Endodermal cell (in vitro differentiated cells): ENCODE measurements around the gene PARP15. TPM values are rescaled to one million over a fixed set of nuclear protein-coding genes. Genes with fewer than 3 reads are reported as not detected.

Source experiments
- DNase-seq: peaks from one replicate; pipeline ENCODE4 v3.0.0-alpha.2; 2017
- H3K27ac ChIP-seq: 2 replicates; pipeline ENCODE4 v1.5.1; 2013; ENCODE audit warnings: mild to moderate bottlenecking, low read depth, low read length, moderate library complexity
- H3K27me3 ChIP-seq: 2 replicates; pipeline ENCODE4 v1.6.1; 2013; ENCODE audit warnings: mild to moderate bottlenecking, low read length, moderate library complexity; ENCODE audit not compliant: insufficient read depth, control insufficient read depth, poor library complexity, severe bottlenecking
- H3K36me3 ChIP-seq: 2 replicates; pipeline ENCODE4 v1.7.0; 2013; ENCODE audit warnings: mild to moderate bottlenecking, low read length, moderate library complexity; ENCODE audit not compliant: control insufficient read depth, insufficient read depth
- H3K4me1 ChIP-seq: one replicate; pipeline ENCODE4 v1.7.0; 2013; ENCODE audit warnings: low read length; ENCODE audit not compliant: control insufficient read depth, insufficient read depth
- H3K4me3 ChIP-seq: 2 replicates; pipeline ENCODE4 v1.5.1; 2013; ENCODE audit warnings: mild to moderate bottlenecking, low read length, moderate library complexity
- H3K9ac ChIP-seq: 2 replicates; pipeline ENCODE4 v1.6.1; 2013; ENCODE audit warnings: mild to moderate bottlenecking, low read length, moderate library complexity; ENCODE audit not compliant: poor library complexity, severe bottlenecking; ENCODE audit errors: extremely low read depth
- H3K9me3 ChIP-seq: 2 replicates; pipeline ENCODE4 v1.6.1; 2013; ENCODE audit warnings: mild to moderate bottlenecking, low read length, moderate library complexity; ENCODE audit not compliant: control insufficient read depth
- H3K27ac Mint-ChIP-seq: 2 replicates; pipeline ENCODE4 v1.8.0; 2020; ENCODE audit warnings: mixed read lengths
- H3K27me3 Mint-ChIP-seq: 2 replicates; pipeline ENCODE4 v1.8.0; 2021; ENCODE audit warnings: mild to moderate bottlenecking, mixed read lengths; ENCODE audit not compliant: insufficient read depth
- H3K36me3 Mint-ChIP-seq: 2 replicates; pipeline ENCODE4 v1.8.0; 2020; ENCODE audit warnings: low read depth, mixed read lengths
- H3K4me1 Mint-ChIP-seq: 2 replicates; pipeline ENCODE4 v1.8.0; 2020; ENCODE audit warnings: mixed read lengths
- H3K4me3 Mint-ChIP-seq: 2 replicates; pipeline ENCODE4 v1.8.0; 2020; ENCODE audit warnings: mild to moderate bottlenecking, moderate library complexity, mixed read lengths
- H3K9me3 Mint-ChIP-seq: 2 replicates; pipeline ENCODE4 v1.8.0; 2020; ENCODE audit warnings: mild to moderate bottlenecking, mixed read lengths
- WGBS, 2 experiments: methylation state at CpG; one replicate each; pipeline versions ENCODE4 v1.1.5 to v1.1.7; 2013; ENCODE audit warnings: missing lambda C conversion rate in 2 of 2, mixed read lengths in 1 of 2; ENCODE audit not compliant: insufficient coverage in 1 of 2, insufficient read length in 1 of 2; 5-methylcytosine and 5-hydroxymethylcytosine counted together
- total RNA-seq, 2 donors: library from RNA; stranded (reverse); fragmentation: NEBNext Ultra II Directional in 1 of 2; extraction: Animal tissue kit (Norgen Biotek cat#: 25700) in 1 of 2; gene quantifications; 2 replicates in 1 of 2; 3 replicates in 1 of 2; pipeline ENCODE4 v1.2.1, GENCODE V29; 2021
- TF ChIP-seq, protein P1 (sequence below): fragments of 200-600 bp; sonication (generic); conservative IDR thresholded peaks from 2 replicates; pipeline ENCODE4 v1.5.0; 2021; ENCODE audit warnings: antibody characterized with exemption, mild to moderate bottlenecking

PARP15 gene
- total RNA-seq, 2 donors from 2014 or later, result 0.18 to 0.44 TPM

- TF ChIP-seq, protein P1, sequence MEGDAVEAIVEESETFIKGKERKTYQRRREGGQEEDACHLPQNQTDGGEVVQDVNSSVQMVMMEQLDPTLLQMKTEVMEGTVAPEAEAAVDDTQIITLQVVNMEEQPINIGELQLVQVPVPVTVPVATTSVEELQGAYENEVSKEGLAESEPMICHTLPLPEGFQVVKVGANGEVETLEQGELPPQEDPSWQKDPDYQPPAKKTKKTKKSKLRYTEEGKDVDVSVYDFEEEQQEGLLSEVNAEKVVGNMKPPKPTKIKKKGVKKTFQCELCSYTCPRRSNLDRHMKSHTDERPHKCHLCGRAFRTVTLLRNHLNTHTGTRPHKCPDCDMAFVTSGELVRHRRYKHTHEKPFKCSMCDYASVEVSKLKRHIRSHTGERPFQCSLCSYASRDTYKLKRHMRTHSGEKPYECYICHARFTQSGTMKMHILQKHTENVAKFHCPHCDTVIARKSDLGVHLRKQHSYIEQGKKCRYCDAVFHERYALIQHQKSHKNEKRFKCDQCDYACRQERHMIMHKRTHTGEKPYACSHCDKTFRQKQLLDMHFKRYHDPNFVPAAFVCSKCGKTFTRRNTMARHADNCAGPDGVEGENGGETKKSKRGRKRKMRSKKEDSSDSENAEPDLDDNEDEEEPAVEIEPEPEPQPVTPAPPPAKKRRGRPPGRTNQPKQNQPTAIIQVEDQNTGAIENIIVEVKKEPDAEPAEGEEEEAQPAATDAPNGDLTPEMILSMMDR, result no peak
- no peaks in the 10 kb centered on the region for H3K36me3 Mint-ChIP-seq
- H3K27me3 Mint-ChIP-seq, result peaks cover 13% of the 10 kb centered on the region
- no peak overlapping the region for H3K4me3 Mint-ChIP-seq
- H3K4me3 ChIP-seq, result no peak overlapping the region
- WGBS, 2 experiments, result 88 to 90% methylated on average over 4 to 5 of the region's 5 CpGs
- no peaks in the 10 kb centered on the region for H3K27me3 ChIP-seq
- H3K9me3 ChIP-seq, result no peaks in the 10 kb centered on the region
- no peaks in the 10 kb centered on the region for H3K9me3 Mint-ChIP-seq
- DNase-seq, result no peak
- no peak overlapping the region for H3K27ac Mint-ChIP-seq
- no peaks in the 10 kb centered on the region for H3K4me1 ChIP-seq
- H3K36me3 ChIP-seq, result no peaks in the 10 kb centered on the region
- H3K4me1 Mint-ChIP-seq, result peaks cover under 1% of the 10 kb centered on the region
- no peak overlapping the region for H3K27ac ChIP-seq
- H3K9ac ChIP-seq, result no peak overlapping the region
Measured at GRCh38 chr3:122635789-122636188, 58.3 kb downstream of the PARP15 start.

- DNase-seq, result no peak
- H3K27ac Mint-ChIP-seq, result no peak overlapping the region
- no peaks in the 10 kb centered on the region for H3K36me3 Mint-ChIP-seq
- H3K9ac ChIP-seq, result no peak overlapping the region
- no peak overlapping the region for H3K27ac ChIP-seq
- peaks cover 13% of the 10 kb centered on the region for H3K27me3 Mint-ChIP-seq
- no peak overlapping the region for H3K4me3 Mint-ChIP-seq
- 79 to 90% methylated on average over 1 to 3 of the region's 3 CpGs for WGBS, 2 experiments
- H3K27me3 ChIP-seq, result no peaks in the 10 kb centered on the region
- H3K36me3 ChIP-seq, result no peaks in the 10 kb centered on the region
- H3K9me3 ChIP-seq, result no peaks in the 10 kb centered on the region
- TF ChIP-seq, protein P1, result no peak
- H3K4me1 ChIP-seq, result no peaks in the 10 kb centered on the region
- peaks cover 3% of the 10 kb centered on the region for H3K4me1 Mint-ChIP-seq
- peaks cover 4% of the 10 kb centered on the region for H3K9me3 Mint-ChIP-seq
- H3K4me3 ChIP-seq, result no peak overlapping the region
Measured at GRCh38 chr3:122636697-122637096, 59.2 kb downstream of the PARP15 start.

DNA sequence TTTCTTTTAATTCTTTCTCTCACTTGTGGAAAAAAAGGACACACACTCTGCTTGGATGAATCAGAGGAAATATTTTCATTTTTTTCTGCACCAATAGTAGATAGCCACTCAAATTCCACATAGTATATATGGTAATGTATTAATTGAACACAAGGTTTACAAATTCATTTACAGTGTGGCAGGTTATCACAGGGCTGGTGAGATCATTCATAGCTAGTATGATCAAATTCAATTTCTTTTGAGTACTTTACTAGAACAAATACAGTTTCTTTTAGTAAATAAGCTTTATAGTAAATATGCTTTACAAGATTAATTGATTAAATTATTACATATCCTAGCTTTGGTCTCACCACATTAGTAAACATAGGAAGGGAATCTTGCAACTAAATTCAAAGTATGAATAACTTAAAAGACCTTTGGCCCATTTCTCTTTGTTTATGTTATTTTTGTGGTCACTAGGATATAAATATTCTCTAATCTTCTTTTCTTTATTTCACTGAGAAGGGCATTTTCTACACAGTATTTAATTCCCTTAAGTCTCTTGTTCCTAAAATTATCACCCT lies 63.1 kb downstream of the PARP15 start:
- H3K9me3 ChIP-seq, result no peaks in the 10 kb centered on the region
- Mint-ChIP-seq H3K36me3 (no peaks in the 10 kb centered on the region), H3K4me3 (no peak overlapping the region), H3K27ac (no peak overlapping the region), H3K9me3 (peaks cover 4% of the 10 kb centered on the region), H3K4me1 (peaks cover 3% of the 10 kb centered on the region), H3K27me3 (peaks cover 16% of the 10 kb centered on the region)
- no peak for DNase-seq
- H3K27me3 ChIP-seq, result no peaks in the 10 kb centered on the region
- no peaks in the 10 kb centered on the region for H3K36me3 ChIP-seq
- no peaks in the 10 kb centered on the region for H3K4me1 ChIP-seq
- no peak overlapping the region for H3K9ac ChIP-seq
- TF ChIP-seq, protein P1, result no peak
- no peak overlapping the region for H3K4me3 ChIP-seq
- H3K27ac ChIP-seq, result no peak overlapping the region
